ENCODE results near the gene STK24.
"Not testable (repeated sequence)": the region's sequence is repeated elsewhere in the genome, so short reads cannot be mapped to it uniquely, and the experiment has no call there.

Gene STK24

DNA sequence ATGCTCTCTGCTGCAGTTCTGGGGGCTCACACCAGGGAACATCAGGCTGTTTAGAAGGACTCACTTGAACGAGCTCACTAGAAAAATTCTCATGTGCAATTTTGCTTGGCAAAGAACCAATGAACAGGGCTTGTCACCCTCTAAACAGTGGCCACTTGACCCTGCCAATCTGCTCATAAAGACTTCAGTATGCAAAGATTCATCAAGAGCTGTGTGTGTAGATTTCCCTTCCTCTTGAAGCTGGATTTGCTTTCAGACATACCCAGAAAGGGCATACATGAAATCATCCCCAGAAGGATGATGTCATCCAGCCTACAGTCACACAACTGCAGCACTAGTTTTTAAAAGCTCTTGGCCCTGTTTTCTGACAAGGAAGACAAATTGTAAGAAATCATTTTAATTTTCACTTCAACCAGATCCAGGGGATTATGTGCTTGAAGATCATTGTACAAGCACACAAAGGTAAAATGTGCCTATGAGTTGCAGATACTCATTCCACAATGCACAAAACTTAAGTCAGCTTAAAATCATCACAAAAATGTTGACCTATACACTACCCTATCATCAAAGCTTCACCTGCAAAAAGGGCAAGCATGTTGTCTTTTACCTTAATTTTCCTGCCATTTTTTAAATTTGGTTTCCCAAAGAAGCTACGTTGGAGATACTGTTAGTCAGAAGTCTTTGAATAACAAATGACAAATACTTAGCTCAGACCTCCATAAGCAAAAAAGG lies 5.2 kb upstream of the STK24 start:
- no peak for DNase-seq

DNA sequence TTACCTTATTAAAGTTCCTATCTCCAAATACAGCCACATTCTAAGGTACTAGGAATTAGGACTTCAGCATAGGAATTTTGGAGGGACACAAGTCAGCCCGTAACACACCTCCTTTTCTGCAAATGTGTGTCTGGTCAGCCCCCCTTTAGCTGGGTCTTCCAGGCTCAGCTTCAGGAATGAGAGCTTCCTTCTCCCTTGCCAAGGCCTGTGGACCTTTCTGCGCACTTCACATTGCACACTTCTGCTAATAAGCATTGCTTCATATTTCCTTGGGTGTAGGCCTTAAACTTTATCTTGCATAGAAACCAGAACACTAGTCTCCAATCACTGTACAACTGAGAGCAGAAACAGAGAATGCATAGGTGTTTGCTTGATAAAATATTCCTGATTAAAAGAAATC lies 4.5 kb upstream of the STK24 start:
- no peak for DNase-seq

DNA sequence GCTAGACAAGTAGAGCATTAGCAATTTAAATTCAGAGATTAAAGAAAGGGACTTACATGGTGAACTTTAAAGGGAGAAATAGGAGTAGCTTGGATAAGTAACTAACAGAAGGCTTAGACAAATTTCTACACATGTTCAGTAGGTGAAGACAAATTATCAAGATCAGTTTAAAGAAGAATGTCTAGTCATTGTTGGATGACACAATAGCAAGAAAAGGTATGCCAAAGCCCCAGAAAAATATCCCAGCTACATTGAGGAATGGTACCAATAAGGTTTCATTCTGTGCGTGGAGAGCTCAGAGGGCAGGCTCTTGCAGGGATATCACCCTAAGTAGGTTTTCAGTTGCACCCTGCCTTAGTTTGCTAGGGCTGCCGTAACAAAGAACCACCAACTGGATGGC lies 3.5 kb upstream of the STK24 start:
- no peak for DNase-seq

DNA sequence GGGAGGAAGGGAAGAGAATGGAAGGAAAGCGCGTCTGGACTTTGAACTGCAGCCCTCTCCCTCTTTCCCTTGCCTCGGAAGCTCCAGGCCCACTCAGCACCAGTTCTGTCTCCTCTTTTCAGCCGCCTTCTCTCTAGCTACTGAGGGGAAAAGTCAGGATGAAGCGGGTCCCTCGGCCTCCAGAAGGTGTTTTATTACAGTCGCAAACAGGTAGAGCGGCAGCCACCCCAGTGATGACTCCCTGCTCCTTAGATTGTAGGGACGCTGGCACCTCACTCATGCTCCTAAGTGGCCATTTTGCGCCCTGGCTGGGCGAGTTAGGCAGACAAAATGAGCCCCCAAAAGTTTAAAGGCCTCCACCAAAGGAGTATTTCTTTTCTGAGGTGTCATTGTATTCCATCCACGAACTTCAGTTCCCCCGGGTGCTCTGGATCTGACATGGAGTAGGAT lies 954 bp upstream of the STK24 start:
- DNase-seq: no peak

DNA sequence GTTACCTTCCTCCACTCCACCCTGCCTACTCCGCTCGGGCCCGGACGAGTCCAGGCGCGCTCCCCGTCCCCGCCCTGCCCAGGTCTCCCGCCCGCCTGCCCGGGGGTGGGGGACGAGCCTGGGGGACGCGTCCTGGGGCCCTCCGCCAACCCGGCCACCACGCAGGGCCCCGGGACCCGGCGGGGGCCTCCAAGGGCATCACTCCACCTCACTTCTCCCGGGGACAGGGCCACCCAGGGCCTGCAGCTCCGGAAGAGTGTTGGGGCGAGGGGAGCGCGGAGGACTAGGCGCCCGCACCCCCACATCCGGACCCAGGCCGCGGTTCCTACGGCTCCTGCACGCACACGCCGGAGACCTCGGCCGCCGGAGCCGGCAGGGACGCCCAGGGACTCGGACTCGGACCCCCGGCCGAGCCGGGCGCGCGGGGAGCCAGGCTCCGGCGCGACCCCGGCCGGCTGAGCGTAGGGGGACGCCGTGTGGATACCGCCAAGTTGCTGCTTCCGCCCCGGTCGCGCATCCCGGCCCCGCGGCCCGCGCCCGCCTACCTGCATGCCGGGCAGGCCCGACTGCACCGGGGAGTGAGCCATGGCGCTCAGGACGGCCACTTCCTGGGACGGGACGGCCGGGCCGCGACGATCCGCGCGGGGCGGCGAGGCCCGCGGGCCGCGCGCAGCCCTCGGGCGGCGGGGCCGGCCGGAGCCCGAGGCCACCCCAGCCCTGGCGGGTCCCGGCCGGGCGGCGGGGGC lies 534 bp downstream of the STK24 start:
- DNase-seq: peak; percentile 64

DNA sequence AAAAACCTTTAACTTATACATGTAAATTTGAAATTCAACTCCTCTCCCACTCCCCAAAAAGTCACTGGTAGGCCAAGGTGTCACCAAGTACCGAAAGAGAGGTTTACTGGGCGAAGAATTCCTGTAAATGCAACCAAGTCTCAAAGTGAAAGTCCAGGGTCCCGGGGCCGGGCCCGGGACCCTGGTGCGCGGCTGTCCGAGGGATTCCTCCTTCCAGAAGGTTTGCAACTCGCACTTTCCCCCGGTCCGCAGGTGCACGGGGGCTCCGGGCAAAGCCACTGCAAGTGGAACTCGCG lies 1.1 kb downstream of the STK24 start:
- no peak for DNase-seq

DNA sequence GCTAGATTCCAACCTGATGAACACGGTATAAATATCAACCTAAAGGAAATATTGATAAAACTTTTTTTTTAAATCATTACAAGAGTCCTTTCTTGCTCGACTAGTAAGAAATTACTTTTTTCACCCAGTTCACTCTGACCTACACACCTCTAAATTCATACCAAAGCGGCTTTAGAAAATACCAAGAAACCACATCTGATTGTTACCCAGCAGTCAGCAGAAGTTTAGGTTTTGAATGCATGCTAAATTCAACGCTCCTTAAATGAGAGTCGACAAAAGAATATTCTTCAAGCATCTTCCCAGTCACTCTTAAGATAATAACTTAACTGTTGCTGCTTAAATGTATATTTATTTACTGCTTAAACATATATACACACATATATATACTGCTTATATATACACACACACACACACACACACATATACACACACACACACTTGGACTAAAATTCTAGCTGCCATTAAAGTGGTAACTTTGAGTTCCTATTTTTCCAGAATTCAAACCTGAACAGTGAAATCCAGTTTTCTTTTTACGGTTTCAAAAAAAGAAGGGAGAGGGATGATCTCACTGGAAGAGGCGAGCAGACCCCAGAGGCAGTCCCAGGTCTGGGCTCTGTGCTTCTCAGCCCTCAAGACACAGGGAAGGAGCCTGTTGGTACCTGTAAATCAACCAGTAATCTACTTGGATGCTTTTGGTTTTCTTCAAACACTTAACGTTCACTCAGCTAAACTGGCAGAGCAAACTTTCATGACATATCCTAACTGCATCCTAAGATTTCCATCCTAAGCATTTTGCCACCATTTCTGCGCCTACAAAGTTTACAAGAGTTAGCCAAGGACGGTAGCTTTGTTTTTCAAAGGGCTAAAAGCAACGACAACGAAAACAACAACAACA lies 1.7 kb downstream of the STK24 start:
- no peak for DNase-seq

DNA sequence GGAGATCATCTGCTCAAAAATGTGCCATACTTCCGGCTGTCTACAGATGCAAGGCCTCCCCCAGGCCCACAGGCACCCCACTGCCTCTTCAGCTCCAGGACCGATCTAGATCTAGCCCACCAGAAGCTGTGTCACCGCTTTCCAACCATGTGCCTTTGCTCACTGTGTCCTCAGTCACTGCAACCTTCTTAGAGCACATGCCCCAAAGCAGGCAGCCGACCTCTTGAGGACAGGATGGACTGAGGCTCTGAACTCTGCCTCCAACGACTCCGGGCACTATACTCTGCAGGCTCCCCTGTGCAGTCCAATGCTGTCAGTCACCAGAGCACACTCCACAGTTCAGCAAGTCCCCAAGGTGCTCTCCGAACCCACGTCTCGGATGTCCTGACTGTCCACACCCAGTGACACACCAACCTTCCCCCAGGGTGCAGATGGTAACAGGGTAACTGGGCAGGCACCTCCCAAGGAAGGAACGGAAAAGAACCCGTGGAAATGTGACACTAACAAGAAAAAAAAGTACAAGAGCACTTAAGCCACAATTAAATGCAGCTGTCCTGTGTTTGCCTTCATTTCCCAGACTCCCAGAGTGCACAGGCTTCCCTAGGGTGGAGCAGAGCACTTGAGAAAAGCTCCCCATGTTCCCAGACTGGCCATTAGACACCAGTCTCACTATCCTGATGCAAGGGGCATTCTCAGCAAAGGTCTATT lies 4.8 kb downstream of the STK24 start:
- DNase-seq: peak; percentile 26

DNA sequence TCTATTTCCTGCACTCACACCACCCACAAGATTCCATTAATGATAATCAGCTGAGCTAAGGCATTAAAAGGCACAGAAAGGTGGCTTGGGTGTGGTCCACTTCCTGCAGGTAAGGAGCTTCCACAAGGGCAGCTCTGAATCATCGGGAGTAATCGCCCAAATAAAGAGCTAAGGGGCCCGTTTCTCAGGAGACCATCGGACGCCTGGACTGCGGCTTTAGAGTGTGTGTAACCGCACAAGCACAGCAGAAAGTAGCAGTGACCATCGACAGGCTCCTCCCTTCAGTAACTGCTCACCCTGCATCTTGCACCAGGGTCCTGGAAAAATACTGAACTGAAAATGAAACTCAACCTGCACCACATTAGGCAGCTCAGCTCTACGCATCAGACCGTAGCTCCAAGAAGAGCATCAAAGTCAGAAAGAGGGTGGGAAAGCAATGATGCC lies 6.0 kb downstream of the STK24 start:
- peak; percentile 57 for DNase-seq

DNA sequence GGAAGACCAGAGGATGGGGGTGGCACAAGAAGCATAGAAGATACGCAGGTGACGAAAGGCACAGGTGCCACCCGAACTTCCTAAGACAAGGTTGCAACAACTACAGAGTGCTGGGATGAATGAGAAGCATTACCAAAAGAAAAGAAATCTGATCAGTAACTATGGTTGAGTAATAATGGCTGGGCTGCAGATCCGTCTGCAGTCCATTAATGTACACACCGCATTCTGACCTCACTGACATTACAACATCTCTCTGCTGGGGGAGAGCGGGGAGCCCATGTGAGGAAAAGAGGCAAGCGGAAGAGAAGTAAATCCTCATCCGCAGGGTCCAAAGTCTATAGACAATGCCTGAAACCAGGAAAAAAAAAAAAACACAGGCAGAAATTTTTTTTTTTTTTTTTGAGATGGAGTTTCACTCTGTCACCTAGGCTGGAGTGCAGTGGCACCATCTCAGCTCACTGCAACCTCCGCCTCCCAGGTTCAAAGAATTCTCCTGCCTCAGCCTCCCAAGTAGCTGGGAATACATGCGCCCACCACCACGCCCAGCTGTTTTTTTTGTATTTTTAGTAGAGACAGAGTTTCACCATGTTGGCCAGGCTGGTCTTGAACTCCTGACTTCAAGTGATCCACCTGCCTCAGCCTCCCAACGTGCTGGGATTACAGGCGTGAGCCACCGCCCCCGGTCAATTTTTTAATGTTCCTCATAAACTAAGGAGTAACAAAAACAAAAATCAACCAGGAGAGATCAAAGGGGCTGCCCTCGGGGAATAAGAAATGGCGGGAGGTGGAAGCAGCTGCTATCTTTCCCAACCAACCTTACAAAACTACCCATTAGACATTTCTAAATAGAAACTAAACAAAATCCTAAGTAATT lies 7.2 kb downstream of the STK24 start:
- DNase-seq: not testable (repeated sequence)

DNA sequence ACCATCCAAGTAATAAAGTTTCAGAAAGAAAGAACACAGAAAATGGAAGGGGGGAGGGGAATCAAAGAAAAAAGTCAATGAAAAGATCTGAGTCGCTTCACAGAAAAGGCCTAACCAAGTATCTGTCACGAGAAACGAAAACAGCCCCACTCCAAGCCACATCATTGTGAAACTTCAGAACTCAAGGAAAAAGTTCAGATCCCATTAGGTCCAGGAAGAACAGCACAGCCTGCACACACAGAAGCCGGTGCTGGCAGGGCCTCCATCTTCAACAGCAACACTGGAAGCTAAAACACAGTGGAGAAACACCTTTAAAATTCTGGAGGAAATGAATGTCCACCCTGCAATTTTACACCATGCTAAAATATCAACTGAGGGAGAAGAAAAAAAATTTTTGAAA lies 8.0 kb downstream of the STK24 start:
- no peak for DNase-seq

DNA sequence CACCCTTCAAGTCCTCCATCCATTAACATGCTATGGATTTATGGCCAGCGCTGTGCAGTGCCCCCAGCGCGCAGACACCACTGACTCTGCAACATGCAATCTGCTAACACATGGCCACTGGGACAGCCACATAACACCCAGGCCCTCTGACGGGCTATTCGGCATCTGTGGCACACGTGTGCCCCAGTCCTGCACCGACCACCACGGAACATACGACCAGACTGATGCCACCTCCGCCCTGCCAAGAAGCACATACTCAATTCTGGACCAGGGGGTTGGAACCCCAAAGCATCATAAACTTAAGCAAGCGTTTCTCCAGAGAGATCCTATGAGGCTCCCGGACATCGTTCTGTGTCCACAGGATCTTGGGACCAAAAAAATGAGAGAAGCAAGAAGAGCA lies 9.8 kb downstream of the STK24 start:
- no peak for DNase-seq

DNA sequence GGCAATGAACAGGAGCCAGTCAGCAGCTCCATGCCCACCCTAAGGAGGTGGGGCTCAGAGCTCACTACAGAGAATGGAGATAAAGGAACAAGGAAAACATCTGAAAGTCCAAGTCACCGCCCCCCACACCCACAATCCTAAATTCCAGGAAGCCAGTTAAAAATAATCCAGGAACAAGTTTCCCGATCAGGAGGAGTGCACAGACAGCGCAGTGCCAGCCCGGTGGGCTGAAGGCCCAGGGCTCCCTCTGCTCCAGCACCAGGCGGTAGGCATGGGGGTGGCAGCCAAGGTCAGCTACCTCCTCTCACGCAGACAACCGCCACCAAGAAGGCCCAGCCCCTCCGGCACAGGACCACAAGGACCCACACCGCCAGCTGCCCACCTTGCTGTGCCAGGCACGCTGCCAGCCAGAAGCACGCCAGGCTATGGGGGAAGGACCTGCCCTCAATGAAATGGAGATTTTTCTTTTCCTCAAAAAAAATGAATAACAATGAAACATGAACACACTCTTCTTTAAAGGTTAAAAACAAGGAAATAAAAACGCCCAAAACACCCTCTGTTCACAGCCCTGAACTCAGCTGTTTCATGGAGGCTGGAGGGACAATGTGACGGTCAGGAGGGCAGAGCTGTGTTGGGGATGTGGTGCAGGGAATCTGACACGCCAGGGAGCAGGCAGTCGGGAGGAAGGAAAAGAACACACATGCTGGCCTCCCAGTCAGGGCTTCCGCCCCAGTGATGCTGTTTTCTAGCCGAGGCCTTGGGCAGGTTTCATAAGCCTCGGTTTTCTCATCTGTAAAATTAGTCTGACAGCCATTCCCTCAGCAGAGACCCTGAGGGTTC lies 11.0 kb downstream of the STK24 start:
- no peak for DNase-seq

DNA sequence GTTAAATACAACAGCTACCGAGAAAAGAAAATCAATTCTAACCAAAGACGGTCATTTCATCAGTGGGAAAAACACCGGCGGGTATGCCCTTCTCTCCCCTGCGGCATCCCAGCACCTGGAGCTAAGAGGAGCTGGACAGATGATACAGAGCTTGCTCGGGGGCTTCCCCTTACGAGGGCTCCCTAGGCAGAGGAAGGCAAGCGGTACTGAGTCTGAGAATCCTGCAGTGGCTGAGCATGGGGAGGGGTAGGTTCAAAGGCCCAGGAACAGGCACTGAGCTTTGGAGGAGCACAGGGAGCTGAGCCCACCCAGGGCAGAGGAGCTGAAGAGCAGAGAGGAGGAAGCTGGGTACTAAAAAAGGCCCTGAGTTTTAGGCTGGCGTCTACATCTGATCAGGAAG lies 12.7 kb downstream of the STK24 start:
- no peak for DNase-seq

DNA sequence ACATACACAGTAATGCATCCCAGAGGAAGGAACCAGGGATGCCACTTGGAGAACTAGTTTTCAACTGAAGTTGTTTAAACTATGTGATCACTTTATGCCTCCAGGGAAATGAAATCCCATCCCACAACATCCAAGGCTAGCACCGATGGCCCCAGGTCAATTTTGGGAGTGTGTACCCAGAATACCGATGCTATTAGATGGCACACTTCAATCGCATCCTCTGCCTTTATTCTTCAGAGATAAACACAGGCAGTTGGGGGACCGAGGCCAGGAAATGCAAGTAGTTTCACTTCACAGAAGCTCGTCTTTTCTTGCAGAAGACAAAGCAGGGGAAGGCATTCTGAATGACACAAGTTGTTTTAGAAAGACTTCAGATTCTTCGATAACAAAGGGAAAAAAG lies 13.8 kb downstream of the STK24 start:
- DNase-seq: no peak

DNA sequence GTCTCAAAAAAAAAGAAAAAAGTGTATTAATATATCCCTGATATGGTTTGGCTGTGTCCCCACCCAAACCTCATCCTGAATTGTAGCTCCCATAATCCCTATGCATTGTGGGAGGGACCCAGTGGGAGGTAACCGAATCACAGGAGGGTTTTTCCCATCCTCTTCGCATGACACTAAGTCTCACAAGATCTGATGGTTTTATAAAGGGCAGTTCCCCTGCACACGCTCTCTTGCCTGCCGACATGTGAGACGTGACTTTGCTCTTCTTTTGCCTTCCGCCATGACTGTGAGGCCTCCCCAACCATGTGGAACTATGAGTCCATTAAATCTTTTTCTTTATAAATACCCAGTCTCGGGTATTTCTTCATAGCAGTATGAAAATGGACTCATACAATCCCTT lies 17.7 kb downstream of the STK24 start:
- DNase-seq: no peak

DNA sequence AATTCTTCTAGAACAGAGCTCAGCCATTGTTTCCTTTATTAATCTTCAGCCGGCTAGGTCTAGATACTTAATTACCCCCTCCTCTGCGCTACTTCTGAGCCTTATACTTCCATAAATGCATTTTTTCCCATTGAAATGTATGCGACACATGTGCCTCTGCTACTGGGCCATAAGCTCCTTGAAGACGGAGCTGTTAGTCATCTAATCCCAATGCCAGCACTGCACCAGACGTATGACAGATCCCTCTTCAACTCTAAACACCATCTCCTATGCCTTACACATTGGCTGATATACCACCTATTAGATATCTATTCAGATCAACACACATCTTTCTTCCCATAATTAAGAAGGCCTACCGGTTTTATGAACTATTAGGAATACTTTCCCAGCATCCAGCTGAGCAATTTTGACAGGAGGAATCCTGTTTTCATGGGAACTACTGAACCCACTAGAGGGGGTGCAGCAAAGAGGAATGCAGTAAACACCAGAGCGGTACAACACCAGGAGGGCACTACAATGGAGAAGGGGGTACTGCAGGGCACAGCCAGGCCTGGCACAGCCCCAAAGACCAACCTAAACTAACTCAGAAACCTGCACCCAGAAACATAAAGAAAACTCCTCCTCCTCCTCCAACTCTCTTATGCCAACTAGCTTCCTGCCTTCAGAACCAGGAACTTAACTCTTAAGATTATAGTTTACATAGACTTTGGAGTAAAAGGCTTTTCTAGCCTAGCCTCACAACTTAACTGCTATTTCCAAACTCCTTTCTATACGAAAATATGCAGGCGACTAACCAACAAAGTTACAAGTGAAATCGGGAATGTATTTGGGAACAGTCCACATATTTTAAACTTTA lies 18.7 kb downstream of the STK24 start:
- DNase-seq: no peak

DNA sequence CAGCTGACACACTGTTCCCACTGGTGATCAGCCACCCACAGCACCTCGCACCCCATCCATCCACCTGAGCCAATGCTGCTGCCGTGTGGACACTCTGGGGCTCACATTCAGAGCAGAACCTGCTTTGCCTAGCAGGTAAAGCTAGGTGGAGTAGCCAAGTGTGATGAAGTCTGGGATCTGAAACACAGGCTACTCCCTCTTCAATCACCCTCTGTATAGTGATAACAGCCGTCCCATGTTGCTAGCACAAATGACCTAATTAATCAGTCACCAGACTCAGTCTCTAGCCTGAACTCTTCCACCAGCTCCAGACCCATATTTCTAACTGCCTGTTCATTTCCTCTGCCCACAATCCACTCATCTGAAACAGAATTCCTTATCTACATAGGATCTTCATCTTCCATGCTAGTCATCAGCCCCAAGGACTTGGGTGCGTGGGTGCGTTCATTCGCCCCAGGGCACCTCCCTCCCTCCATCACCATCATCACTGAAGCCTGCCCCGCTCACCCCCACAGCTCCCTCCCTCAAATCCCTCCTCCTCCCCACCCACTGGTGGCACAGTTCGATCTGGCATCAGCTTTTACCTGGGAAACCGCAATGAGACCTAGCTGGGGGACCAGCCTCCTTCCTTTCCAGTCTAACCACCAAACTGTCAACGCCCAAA lies 19.8 kb downstream of the STK24 start:
- peak; percentile 56 for DNase-seq

DNA sequence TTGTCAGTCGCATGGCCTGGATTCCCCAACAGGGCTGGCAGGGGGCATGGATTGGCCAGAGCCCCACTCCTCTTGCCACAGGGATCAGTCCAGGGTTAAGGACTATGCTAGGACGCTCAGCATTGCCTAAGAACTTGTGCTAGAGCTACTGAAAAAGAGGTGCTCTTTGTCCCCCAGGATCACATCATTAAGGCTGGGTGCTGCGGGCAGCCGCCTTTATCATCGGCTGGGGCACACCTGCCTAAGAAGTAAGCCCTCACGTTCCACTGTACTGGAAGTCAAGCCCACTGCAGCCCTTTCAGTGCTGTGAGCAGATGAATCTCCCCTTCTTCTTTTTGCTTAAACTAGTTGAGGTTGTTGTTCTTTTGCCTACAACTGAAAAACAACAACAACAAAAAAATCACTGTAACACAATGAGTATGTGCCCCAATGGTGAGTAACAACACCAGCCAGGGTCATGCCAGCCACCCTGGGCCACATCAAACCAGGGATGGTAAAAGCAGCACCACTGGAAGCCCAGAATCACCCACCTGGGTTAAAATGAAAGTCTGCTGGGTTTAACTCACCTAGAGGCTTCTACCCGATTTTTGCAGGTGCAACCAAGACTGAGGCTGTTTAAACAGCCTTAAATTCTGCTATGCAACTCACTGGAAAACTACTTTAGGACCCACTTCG lies 20.6 kb downstream of the STK24 start:
- DNase-seq: no peak
